CD14-positive monocyte (primary cell): Measurements from ENCODE around the gene TRIM40. TPM values are rescaled to one million over a fixed set of nuclear protein-coding genes. Genes with fewer than 3 reads are reported as not detected.
"Not testable (repeated sequence)": the region's sequence is repeated elsewhere in the genome, so short reads cannot be mapped to it uniquely, and the experiment has no call there.

ENCODE experiments used
- DNase-seq, 3 donors: peaks; one replicate each; pipeline ENCODE4 v3.0.0-alpha.2; 2011 to 2022
- H2AFZ ChIP-seq: 2 replicates; pipeline ENCODE4 v1.6.0; 2012; ENCODE audit warnings: mild to moderate bottlenecking, low read depth, low read length, inconsistent platforms; ENCODE audit not compliant: insufficient read depth, poor library complexity, severe bottlenecking
- H3K27ac ChIP-seq, 2 donors: 1 replicate in 1 of 2; 2 replicates in 1 of 2; pipeline ENCODE4 v1.5.1; 2012 to 2013; ENCODE audit warnings: low read length in 2 of 2, control low read depth in 1 of 2, inconsistent platforms in 1 of 2, low read depth in 1 of 2, mild to moderate bottlenecking in 1 of 2
- H3K27me3 ChIP-seq, 2 donors: one replicate each; pipeline versions ENCODE4 v1.6.0 to v1.6.1; 2011 to 2013; ENCODE audit warnings: low read length in 2 of 2; ENCODE audit not compliant: control insufficient read depth in 2 of 2, insufficient read depth in 2 of 2
- H3K36me3 ChIP-seq, 2 donors: replicated peaks in 1 of 2; 1 replicate in 1 of 2; 2 replicates in 1 of 2; pipeline versions ENCODE4 v1.5.1 to v1.6.1; 2012 to 2013; ENCODE audit warnings: low read length in 2 of 2, control low read depth in 1 of 2, inconsistent platforms in 1 of 2, mild to moderate bottlenecking in 1 of 2; ENCODE audit not compliant: insufficient read depth in 2 of 2, control insufficient read depth in 1 of 2
- H3K4me1 ChIP-seq, 2 donors: 1 replicate in 1 of 2; 2 replicates in 1 of 2; pipeline versions ENCODE4 v1.5.1 to v1.6.1; 2012 to 2013; ENCODE audit warnings: low read length in 2 of 2, control low read depth in 1 of 2, inconsistent platforms in 1 of 2, mild to moderate bottlenecking in 1 of 2, moderate library complexity in 1 of 2; ENCODE audit not compliant: insufficient read depth in 2 of 2, control insufficient read depth in 1 of 2
- H3K4me2 ChIP-seq: replicated peaks from 2 replicates; pipeline ENCODE3; 2012; ENCODE audit warnings: low read length, moderate library complexity, mild to moderate bottlenecking; ENCODE audit not compliant: poor library complexity, severe bottlenecking; ENCODE audit errors: extremely low read depth
- H3K4me3 ChIP-seq, 3 experiments: fragments of 200-600 bp in 1 of 3; sonication (generic) in 1 of 3; replicated peaks in 1 of 3; 1 replicate in 2 of 3; 2 replicates in 1 of 3; pipeline ENCODE4 v1.5.1; 2011 to 2013; ENCODE audit warnings: low read length in 3 of 3, mild to moderate bottlenecking in 3 of 3, control low read depth in 2 of 3, low read depth in 2 of 3, inconsistent platforms in 1 of 3, moderate library complexity in 1 of 3
- H3K79me2 ChIP-seq: 2 replicates; pipeline ENCODE4 v1.6.0; 2012; ENCODE audit warnings: mild to moderate bottlenecking, control low read depth, inconsistent platforms, low read length, moderate library complexity; ENCODE audit not compliant: insufficient read depth
- H3K9ac ChIP-seq: 2 replicates; pipeline ENCODE4 v1.6.0; 2017; ENCODE audit warnings: low read length, mild to moderate bottlenecking; ENCODE audit not compliant: insufficient read depth, poor library complexity, severe bottlenecking
- H3K9me3 ChIP-seq, 2 donors: replicated peaks in 1 of 2; 1 replicate in 1 of 2; 2 replicates in 1 of 2; pipeline versions ENCODE4 v1.5.1 to v1.6.1; 2012 to 2013; ENCODE audit warnings: low read length in 2 of 2, control low read depth in 1 of 2; ENCODE audit not compliant: control insufficient read depth in 1 of 2, insufficient read depth in 1 of 2
- H4K20me1 ChIP-seq: 2 replicates; pipeline ENCODE4 v1.6.0; 2012; ENCODE audit warnings: mild to moderate bottlenecking, low read length, control low read depth, moderate library complexity; ENCODE audit not compliant: insufficient read depth
- H3K27ac Mint-ChIP-seq, 7 donors: one replicate each; pipeline ENCODE4 v1.8.0; 2020; ENCODE audit warnings: mild to moderate bottlenecking in 7 of 7, mixed read lengths in 7 of 7, moderate library complexity in 6 of 7, inconsistent platforms in 2 of 7
- H3K27me3 Mint-ChIP-seq, 3 donors: one replicate each; pipeline ENCODE4 v1.8.0; 2021 to 2022; ENCODE audit warnings: low read depth in 3 of 3, mild to moderate bottlenecking in 3 of 3, mixed read lengths in 3 of 3, moderate library complexity in 3 of 3, inconsistent platforms in 1 of 3
- H3K36me3 Mint-ChIP-seq, 2 donors: one replicate each; pipeline ENCODE4 v1.8.0; 2020; ENCODE audit warnings: mixed read lengths in 2 of 2, inconsistent platforms in 1 of 2, mild to moderate bottlenecking in 1 of 2
- H3K4me1 Mint-ChIP-seq: one replicate; pipeline ENCODE4 v1.8.0; 2020; ENCODE audit warnings: mild to moderate bottlenecking, mixed read lengths
- H3K4me3 Mint-ChIP-seq, 2 donors: one replicate each; pipeline ENCODE4 v1.8.0; 2020; ENCODE audit warnings: mild to moderate bottlenecking in 2 of 2, mixed read lengths in 2 of 2, moderate library complexity in 1 of 2
- H3K9me3 Mint-ChIP-seq, 7 donors: one replicate each; pipeline ENCODE4 v1.8.0; 2020 to 2022; ENCODE audit warnings: mixed read lengths in 7 of 7, mild to moderate bottlenecking in 6 of 7, moderate library complexity in 6 of 7, inconsistent platforms in 2 of 7
- CTCF ChIP-seq: fragments of 200-600 bp; IDR thresholded peaks from one replicate; pipeline ENCODE4 v1.8.0; 2022; ENCODE audit warnings: antibody characterized with exemption, mild to moderate bottlenecking
- WGBS: methylation state at CpG from one replicate; pipeline ENCODE4 v1.1.5; 2013; ENCODE audit warnings: missing lambda C conversion rate; ENCODE audit not compliant: insufficient coverage; 5-methylcytosine and 5-hydroxymethylcytosine counted together
- intact Hi-C, 2 donors: fragments of 100-400 bp; cut with micrococcal nuclease; formaldehyde crosslinking; loops; one replicate each; pipeline versions ENCODE4 v1.15.0 to v1.15.1; 2023
- polyA plus RNA-seq, 3 donors: library from polyadenylated mRNA; depleted of rRNA in 1 of 3; unstranded in 2 of 3; stranded (reverse) in 1 of 3; fragments of 300-500 nt in 2 of 3; fragments of >200 nt in 1 of 3; fragmentation: Illumina TruSeq in 2 of 3; gene quantifications; 1 replicate in 2 of 3; 2 replicates in 1 of 3; pipeline ENCODE4 v1.2.3, GENCODE V29; 2012 to 2021

TRIM40 gene
- polyA plus RNA-seq, 3 donors, result not detected

- Mint-ChIP-seq H3K36me3 (no peaks in the 10 kb centered on the region), H3K4me1 (no peaks in the 10 kb centered on the region), H3K4me3 (peak overlapping the region in 1 of 2 donors; percentile 3), H3K27me3 (peaks cover 52 to 59% (median 54%) of the 10 kb centered on the region in 3 donors), H3K27ac (no peak overlapping the region), H3K9me3 (no peaks in the 10 kb centered on the region)
- Histone ChIP-seq H3K9ac (no peak overlapping the region), H3K27me3 (peaks cover 48 to 56% of the 10 kb centered on the region in 2 donors), H3K27ac (no peak overlapping the region), H2AFZ (no peak overlapping the region), H3K79me2 (no peaks in the 10 kb centered on the region), H3K4me3 (no peak overlapping the region), H3K4me2 (no peak overlapping the region), H3K9me3 (no peaks in the 10 kb centered on the region), H4K20me1 (no peaks in the 10 kb centered on the region), H3K36me3 (no peaks in the 10 kb centered on the region), H3K4me1 (no peaks in the 10 kb centered on the region)
- no peak for TF ChIP-seq CTCF
- intact Hi-C loops, result no loop called here
- DNase-seq, result no peak
- no CpG with 5 or more reads among the region's 1 CpG for WGBS
Observed at GRCh38 chr6:30113841-30114240, 22.1 kb upstream of the TRIM40 start.

DNA sequence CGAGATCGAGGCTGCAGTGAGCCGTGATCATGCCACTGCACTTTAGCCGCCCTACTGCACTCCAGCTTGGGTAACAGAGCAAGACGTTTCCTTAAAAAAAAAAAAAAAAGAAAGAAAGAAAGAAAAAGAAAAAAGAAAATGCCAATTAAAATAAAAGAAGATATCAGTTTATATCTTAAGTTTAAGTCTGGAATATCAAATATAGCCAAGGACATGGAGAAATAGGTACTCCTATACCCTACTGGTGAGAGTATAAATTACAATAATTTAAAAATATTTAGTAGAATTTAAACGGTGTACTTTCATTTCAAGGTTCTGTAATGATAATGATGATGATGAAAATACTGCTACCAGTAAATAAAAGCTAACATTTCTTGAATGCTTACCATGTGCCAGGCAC is 19.2 kb upstream of the TRIM40 start:
- no peak for DNase-seq
- no peaks in the 10 kb centered on the region for H3K9me3 Mint-ChIP-seq
- Histone ChIP-seq H3K9ac (no peak overlapping the region), H3K27me3 (peaks cover 32 to 38% of the 10 kb centered on the region in 2 donors), H4K20me1 (no peaks in the 10 kb centered on the region), H3K4me2 (no peak overlapping the region), H3K27ac (no peak overlapping the region), H3K36me3 (no peaks in the 10 kb centered on the region), H3K4me3 (no peak overlapping the region), H3K4me1 (no peaks in the 10 kb centered on the region), H2AFZ (no peak overlapping the region), H3K79me2 (no peaks in the 10 kb centered on the region), H3K9me3 (no peaks in the 10 kb centered on the region)
- intact Hi-C loops, result no loop called here
- no peak overlapping the region for H3K4me3 Mint-ChIP-seq
- peak; percentile 47 for TF ChIP-seq CTCF
- no CpG with 5 or more reads among the region's 6 CpGs for WGBS
- H3K27me3 Mint-ChIP-seq, result peaks cover 37 to 41% (median 39%) of the 10 kb centered on the region in 3 donors
- H3K27ac Mint-ChIP-seq, result no peak overlapping the region
- H3K36me3 Mint-ChIP-seq, result no peaks in the 10 kb centered on the region
- no peaks in the 10 kb centered on the region for H3K4me1 Mint-ChIP-seq

GRCh38 chr6:30118691-30119090 is 17.2 kb upstream of the TRIM40 start:
- H3K36me3 Mint-ChIP-seq, H3K9me3 Mint-ChIP-seq, H3K79me2 ChIP-seq, H3K9ac ChIP-seq, H3K27ac Mint-ChIP-seq, H3K4me3 ChIP-seq, H3K4me1 Mint-ChIP-seq, DNase-seq, H3K4me3 Mint-ChIP-seq, H2AFZ ChIP-seq, H4K20me1 ChIP-seq, H3K4me2 ChIP-seq, H3K9me3 ChIP-seq, H3K4me1 ChIP-seq, H3K27ac ChIP-seq, intact Hi-C loops, H3K36me3 ChIP-seq: not testable (repeated sequence)
- peaks cover 13 to 23% of the 10 kb centered on the region in 2 donors for H3K27me3 ChIP-seq
- H3K27me3 Mint-ChIP-seq, result peaks cover 22 to 34% (median 23%) of the 10 kb centered on the region in 3 donors
- 100% methylated on average over 1 of the region's 5 CpGs for WGBS
